TTC549 (cell line): Measurements from ENCODE around the gene UNC119B.
"Not testable (repeated sequence)": the region's sequence is repeated elsewhere in the genome, so short reads cannot be mapped to it uniquely, and the experiment has no call there.

Experiments
- FAIRE-seq: peaks from 2 replicates; lab custom pipeline; 2012; peaks lifted over from hg19 to GRCh38; lab: Jason Lieb, UNC

UNC119B gene

DNA sequence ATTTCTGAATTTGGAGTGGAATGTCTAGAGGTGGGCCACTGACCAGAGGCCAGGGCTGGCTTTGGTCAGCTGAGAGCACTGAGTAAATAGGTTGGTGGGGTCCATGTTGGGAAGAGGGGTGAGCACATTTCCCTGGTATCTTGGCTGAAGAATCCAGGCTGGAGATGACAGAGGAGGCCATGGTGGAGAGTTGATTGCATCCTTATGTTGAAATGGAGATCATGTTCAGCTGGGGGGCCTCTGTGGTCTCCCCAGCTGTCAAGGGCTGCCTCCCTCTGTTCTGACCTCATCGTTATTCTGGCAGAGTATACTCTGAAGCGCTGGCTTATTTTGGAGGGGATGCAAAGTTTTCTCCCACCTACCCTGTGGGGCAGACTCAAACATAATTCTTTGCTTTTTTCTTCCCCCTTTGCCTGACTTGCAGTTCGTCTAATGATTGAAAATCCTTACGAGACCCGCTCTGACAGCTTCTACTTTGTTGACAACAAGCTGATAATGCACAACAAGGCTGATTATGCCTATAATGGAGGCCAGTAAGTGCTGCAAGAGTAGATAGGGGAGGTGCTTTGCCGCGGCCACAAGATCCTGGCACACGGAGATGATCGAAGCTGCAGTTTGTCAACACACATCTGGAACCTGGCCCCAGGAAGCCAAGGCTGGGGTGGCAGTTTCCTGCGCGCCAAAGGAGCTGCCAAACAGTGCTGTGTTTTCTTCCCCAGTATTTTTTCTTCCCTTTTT, 9.4 kb downstream of the UNC119B start:
- no peak for FAIRE-seq

DNA sequence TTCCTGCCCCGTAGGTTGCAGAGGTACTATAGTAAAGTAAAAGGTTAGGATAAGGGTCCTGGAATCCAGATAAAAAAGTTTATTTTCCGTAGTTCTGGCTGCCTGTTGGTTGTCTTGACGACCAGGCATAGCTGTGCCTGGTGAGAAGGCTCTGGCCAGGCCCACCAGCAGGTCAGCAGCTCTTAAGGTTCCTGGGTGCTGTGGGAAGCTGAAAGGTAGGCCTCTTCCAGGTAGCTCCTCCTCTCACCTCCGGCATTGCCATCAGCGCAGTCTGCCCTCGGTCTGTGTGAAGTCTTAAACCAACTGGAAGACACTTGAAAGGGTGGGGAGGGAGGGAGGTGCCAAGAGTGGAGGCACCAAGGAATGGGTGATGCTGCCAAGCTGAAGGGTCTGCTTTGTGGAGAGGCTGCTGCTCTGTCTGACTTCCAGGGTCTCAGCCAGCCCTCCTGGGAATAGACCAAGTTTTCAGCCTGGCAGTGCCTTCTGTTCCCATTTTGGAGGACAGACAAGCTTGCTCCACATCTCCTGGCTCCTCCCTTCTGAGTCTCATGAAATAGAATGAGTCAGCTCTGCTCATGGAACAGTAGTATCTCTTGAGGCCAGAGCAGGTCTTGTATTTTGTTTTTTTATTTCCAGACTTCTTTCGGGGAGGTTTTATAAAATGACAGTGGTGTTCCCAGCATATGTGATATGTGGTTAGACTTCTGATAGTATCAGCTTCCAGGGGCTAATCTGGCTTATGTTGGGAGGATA, 10.2 kb downstream of the UNC119B start:
- FAIRE-seq: no peak

DNA sequence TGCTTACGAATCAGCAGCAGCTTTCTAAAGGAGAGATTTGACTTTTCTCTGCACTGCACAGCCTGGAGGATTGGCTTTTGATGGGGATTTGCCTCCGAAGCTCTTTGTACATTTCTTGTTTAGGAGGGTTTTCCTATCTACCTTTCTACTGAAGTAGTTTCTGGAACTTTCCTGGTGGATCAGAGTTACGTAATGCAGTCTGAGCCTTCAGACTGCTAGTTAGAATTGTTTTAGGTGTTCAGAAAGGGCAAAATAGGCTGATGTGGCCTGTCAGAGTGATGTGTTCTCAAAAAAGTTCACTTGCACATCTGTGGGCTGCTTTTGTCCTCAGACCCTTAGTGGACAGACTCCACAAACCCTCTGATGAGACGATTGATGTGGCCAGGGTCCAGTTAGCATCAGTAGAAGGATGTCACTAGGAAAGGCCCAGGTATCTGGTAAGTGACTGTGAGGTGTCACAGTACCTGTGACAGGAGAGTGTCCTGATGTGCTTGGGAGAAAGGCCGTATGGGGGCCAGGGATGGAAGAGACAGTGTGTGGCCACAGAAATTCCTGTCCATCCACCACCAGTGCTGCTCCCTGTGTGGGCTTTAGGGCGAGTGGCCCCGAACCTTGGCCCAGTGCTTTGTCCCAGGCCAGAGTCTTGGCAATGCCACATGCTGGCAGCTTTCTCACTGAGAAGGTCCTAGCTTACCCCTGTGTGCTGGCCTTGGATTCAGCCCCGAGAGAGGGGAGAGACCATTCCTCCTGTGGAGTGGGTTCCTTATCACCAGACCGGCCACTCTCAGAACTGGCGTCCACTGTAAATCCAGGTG, 10.9 kb downstream of the UNC119B start:
- no peak for FAIRE-seq

DNA sequence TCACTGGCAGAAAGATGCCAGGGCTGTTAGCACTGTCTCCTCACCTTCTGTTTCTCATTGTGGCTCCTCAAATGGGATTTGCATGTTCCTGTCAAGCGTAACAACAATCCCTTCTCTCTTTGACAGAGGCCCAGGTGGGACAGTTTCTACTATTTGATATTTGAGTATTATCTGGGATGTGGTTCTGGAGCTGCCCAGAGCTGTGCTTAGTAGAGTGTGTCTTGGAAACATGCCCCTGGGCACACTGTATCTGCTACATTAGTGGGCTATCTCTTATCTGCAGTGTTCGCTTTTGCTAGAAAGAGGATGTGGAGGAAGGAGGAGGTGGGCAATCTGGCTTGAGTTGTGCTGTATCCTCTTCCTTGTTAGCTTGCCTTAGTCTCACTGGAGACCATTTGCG, 11.6 kb downstream of the UNC119B start:
- FAIRE-seq: no peak

DNA sequence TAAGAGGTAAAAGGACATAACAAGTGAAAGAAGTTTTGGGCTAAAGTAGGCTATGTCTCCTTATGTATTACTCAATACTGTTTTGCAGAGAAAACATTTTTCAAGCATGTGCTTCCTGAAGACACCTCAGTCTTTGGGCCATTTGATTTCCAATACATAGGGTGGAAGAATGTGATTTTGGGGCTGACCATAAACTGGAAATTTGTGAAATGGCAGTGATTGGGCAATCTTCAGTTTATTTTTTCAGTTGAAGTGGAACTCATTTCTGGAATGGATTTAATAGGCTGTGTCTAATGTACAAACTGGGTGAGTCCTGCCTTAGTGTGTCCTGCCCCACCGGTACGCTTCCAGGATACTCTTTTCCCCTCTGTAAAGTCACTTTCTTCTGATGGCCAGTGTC, 12.5 kb downstream of the UNC119B start:
- no peak for FAIRE-seq

DNA sequence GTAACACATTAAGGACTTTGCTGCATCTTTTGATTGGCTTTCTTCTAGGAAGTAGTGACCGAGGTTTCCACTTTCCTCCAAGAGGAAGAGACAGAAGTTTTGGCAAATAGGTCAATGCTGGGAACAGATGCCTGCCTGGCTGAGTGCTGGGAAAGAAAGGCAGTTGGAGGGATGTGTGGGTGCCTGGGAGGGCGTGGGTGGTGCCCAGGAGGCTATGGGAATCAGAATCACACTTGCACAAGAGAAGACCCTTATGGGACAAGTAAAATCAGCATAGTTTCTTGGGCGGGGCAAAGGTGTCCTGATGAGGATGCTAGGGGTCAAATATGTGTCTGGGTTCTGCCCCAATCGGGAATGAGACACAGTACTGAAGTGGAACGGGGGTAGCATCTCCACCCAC, 14.5 kb downstream of the UNC119B start:
- FAIRE-seq: no peak

DNA sequence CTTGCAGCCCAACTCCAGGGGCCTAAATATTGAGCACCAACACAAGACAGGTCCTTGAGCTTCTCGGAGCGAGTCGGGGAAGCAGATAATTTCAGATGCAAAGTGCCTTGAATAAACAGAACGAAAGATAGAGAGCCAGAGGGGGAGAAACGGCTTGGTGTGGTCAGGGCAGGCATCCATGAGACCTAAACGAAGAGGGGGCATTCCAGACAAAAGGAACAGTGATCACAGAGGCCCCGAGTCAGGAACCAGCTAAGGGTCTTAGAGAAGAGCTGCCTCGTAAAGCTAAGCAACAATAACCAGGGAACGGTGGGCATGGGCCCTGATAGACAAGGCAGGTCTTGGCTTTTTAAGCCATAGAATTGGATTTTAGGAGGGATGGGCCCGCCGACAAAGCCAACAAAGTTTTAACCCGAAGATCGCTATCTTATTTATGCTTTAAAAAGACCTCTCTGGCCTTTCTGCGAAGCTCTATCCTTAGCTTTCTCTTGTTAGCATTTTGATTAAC, 14.9 kb downstream of the UNC119B start:
- no peak for FAIRE-seq

DNA sequence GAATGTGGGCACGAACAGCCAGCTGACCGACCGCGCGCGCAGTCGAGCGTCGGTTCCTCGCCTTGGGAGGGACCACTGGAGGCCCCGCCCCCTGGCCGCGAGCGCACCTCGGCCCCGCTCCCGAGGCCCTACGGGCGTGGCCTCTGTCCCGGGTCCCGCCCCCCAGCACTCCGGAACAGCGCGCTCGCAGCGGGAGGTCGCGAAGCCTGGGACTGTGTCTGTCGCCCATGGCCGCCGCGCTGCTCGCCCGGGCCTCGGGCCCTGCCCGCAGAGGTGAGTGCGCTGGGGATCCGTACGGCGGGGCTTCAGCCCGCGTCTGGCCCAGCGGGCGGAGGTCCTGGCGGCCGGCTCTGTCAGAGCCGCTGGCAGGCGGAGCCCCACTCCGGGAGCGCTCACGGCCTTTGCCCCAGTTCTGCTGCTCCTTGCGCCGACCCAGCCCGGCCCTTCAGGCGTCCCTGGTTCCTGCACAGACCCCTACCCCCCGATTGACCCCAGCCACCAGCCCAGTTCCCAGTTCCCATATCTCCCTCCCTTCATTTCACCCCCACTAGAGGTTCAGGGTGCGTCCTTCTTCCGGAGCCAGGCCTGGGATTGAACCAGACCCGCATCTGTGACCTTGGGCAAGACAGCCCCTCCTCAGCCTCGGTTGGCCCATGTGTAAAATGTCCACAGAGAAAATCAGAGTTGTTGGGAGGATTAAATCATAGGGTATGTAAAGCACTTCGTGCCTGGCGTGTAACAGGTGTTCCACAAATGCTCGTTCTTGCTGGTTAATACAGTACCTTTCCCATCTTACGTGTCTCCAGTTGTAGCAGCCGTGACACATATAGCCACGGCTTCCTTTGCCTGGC, 15.6 kb downstream of the UNC119B start, which contains the start of gene ACADS:
Gene ACADS, plus strand, starts transcription at position 168 of the 851 bp plus-strand sequence. Its CDS starts 60 bp downstream, at position 228.
- no peak for FAIRE-seq

DNA sequence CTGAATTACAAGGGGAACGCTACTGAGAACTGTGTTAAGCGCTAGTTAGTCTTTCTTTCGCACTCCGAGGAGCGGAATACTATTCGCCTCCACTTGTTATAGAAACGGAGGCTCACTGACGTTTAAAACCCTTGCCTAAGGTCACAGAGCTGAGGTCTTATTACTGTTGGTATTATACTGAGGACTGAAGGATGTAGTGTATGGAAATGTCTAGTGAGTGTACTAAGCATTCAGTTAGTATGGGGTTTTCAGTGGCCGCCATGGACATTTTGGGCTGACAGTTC, 16.2 kb downstream of the UNC119B start:
- no peak for FAIRE-seq

DNA sequence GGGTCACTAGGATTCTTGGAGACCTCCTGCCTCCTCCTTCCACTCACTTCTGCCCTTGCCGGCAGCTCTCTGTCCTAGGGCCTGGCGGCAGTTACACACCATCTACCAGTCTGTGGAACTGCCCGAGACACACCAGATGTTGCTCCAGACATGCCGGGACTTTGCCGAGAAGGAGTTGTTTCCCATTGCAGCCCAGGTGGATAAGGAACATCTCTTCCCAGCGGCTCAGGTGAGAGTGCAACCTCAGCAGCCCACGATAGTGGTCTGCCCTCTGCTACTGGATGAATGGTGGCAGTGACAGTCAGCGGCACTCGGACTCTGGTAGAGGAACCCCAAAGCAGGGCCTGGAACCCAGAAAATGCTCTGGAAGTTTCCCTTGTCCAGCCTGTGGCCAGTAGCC, 16.7 kb downstream of the UNC119B start:
- no peak for FAIRE-seq

DNA sequence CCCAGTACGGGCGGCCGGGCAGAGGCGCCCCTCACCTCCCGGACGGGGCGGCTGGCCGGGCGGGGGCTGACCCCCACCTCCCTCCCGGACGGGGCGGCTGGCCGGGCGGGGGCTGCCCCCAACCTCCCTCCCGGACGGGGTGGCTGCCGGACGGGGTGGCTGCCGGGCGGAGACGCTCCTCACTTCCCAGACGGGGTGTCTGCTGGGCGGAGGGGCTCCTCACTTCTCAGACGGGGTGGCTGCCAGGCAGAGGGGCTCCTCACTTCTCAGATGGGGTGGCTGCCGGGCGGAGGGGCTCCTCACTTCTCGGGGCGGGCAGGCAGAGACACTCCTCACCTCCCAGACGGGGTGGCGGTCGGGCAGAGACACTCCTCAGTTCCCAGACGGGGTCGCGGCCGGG, 21.9 kb downstream of the UNC119B start:
- FAIRE-seq: not testable (repeated sequence)

DNA sequence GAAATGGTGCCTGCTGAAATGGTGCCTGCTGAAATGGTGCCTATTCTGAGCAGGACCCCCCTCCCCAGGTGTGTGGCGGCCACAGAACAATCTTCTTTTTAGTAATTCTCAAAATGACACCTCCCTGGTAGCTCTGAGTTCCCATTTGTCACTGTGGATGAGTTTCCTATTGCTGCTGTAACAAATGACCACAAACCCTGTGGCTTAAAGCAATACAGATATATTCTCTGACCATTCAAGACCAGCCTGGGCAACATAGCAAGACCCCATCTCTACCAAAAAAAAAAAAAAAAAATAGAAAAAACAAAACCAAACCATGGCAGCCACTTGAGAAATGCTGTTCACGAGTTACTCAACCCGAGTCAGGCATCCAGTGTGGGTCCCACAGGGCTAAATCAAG, 23.3 kb downstream of the UNC119B start:
- no peak for FAIRE-seq

DNA sequence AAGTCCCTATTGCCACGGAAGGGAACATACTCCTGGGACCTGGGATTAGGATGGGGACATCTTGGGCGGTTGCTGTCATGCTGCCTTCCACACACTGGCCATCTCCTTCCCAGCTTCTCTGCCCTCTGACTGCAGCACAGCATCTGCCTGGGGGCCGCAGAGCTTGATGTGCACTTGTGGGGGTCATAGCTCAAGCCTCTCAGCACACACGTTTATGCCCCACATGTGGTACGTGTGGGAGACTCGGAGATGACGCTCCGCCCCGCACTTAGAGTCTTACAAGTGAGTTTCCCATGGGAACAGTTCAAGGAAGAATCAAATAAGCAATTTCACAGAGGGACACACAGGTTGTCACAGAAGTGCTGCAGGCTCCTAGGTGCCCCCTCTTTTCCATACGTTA, 24.0 kb downstream of the UNC119B start:
- FAIRE-seq: no peak

DNA sequence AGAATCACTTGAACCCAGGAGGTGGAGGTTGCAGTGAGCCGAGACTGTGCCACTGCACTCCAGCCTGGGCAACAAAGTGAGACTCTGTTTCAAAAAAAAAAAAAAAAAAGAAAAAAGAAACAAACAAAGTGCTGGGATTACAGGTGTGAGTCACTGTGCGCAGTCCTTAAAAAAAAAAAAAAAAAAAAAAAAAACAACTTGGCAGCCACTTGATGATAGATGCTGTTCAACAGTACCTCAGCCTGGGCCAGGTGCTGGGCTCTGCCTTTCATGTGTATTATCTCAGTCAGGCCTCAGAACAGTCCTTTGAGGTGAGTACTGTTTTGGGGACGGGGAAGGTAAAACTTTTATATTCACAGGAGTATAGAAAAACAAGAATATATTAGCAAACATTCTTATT, 24.9 kb downstream of the UNC119B start:
- FAIRE-seq: no peak

DNA sequence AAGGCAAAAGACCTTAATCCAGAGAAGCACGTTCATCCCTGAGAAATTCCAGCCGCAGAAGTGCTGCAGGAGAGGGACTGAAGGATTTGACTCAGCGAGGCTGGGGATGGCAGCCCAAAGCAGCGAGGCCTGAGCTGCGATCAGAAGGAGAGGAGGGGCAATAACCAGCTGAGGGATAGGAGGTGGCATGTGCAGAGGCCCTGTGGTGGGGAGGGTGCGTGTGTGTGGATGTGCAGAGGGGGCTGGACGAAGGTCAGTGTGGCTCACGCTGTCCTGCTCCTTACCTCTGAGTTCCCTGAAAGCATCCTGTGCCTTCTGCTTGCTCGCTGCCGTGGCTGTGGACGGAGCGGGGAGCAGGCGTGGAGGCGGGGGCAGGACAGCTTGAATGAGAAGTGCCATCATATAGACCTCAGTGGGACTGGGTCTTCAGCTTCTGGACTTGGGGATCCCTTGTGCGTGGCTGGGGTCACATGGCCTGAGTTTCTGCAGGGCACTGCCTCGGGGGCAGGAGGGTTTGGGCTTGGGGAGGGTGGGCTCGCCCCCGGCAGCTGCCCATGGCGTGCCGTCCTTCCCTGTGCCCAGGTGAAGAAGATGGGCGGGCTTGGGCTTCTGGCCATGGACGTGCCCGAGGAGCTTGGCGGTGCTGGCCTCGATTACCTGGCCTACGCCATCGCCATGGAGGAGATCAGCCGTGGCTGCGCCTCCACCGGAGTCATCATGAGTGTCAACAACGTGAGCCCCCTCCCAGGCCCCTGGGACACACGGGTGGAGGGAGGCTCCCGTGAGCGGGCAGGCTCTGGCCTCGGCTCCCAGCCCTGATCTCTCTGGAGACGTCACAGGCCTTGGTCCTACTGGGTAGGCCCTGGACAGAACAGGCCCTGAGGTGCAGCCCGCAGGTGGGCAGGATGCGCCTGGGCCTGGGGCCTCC, 26.4 kb downstream of the UNC119B start:
- no peak for FAIRE-seq

DNA sequence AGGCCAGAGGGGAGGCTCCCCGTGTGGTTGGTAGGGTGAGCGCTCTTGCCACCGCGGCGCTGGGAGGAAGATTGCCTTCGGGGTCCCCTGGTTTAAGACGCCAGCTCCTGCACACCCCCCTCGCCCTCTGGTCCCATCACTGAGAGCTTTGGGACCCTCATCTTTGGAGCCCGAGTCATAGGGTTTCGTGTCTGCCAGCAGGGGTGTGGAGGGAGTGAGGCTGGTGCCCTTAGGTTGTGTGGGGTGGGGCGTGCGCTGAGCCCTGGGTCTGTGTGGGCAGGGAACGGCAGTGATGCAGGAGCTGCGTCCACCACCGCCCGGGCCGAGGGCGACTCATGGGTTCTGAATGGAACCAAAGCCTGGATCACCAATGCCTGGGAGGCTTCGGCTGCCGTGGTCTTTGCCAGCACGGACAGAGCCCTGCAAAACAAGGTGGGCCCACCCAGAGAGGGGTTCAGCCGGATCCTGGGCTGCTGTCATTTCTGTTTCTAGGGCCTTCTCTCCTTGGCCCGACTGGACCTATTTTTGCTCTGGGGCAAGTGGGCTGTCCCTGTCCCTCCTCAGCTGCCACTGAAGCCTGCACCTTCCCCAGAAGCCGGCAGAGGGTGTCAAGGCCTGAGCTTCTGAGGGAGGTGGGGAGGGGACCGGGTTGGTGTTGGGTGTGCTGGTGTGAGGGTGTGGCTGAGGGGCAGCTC, 27.4 kb downstream of the UNC119B start:
- no peak for FAIRE-seq

DNA sequence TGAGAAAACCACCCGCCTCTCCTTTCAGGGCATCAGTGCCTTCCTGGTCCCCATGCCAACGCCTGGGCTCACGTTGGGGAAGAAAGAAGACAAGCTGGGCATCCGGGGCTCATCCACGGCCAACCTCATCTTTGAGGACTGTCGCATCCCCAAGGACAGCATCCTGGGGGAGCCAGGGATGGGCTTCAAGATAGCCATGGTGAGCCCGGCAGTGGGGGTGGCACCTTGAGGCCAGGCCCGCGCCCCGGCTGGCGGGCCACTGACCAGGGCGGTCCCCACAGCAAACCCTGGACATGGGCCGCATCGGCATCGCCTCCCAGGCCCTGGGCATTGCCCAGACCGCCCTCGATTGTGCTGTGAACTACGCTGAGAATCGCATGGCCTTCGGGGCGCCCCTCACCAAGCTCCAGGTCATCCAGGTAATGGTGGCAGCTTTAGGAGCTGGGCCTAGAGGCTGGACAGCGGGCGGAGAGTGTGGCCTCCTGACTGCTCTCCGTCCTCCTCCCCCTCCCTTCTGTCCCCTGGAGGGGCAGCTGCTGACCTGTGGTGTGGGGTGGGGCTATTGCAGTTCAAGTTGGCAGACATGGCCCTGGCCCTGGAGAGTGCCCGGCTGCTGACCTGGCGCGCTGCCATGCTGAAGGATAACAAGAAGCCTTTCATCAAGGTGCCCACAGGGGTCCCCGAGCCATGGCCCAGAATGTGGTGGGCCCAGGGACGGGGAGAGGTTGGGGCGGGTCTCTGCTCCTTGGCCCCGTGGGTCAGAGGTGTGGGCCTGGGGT, 28.2 kb downstream of the UNC119B start:
- FAIRE-seq: no peak

DNA sequence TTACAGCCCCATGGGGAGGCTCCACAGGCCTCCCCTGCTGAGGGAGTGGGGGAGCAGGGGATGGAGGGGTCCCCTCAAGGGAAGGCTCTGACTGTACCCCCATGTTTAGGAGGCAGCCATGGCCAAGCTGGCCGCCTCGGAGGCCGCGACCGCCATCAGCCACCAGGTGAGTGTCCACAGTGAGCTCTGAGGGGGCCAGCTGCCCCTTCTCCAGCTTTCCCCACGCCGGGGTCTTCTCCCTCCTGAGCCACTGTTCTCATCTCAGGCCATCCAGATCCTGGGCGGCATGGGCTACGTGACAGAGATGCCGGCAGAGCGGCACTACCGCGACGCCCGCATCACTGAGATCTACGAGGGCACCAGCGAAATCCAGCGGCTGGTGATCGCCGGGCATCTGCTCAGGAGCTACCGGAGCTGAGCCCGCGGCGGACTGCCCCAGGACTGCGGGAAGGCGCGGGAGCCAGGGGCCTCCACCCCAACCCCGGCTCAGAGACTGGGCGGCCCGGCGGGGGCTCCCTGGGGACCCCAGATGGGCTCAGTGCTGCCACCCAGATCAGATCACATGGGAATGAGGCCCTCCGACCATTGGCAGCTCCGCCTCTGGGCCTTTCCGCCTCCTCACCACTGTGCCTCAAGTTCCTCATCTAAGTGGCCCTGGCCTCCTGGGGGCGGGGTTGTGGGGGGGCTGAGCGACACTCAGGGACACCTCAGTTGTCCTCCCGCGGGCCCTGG, 28.9 kb downstream of the UNC119B start:
- FAIRE-seq: no peak
